ENCODE measurements around the gene CCM2.

Gene CCM2

GRCh38 chr7:44979481-44980392 is 20.3 kb upstream of the CCM2 start:
- H3K9me3 ChIP-seq (ENCODE audit: insufficient read depth, low read length, severe bottlenecking) = no peaks in the 10 kb centered on the region
- peak overlapping the region in 1 of 2 experiments; percentile 61; a peak in 2 of 4 replicates for H3K4me3 ChIP-seq (ENCODE audit: low read depth in 1 of 2, low read length in 2 of 2)
- no peak for TF ChIP-seq EZH2 (IDR thresholded peaks at IDR 0.05; ENCODE audit: borderline replicate concordance, low read depth, low read length, severe bottlenecking)
- TF ChIP-seq, protein P1, sequence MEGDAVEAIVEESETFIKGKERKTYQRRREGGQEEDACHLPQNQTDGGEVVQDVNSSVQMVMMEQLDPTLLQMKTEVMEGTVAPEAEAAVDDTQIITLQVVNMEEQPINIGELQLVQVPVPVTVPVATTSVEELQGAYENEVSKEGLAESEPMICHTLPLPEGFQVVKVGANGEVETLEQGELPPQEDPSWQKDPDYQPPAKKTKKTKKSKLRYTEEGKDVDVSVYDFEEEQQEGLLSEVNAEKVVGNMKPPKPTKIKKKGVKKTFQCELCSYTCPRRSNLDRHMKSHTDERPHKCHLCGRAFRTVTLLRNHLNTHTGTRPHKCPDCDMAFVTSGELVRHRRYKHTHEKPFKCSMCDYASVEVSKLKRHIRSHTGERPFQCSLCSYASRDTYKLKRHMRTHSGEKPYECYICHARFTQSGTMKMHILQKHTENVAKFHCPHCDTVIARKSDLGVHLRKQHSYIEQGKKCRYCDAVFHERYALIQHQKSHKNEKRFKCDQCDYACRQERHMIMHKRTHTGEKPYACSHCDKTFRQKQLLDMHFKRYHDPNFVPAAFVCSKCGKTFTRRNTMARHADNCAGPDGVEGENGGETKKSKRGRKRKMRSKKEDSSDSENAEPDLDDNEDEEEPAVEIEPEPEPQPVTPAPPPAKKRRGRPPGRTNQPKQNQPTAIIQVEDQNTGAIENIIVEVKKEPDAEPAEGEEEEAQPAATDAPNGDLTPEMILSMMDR (IDR thresholded peaks at IDR 0.05; ENCODE audit: borderline replicate concordance, extremely low read depth, low read length, poor library complexity, severe bottlenecking) = peak; percentile 4
- DNase-seq (no peak), ATAC-seq (ENCODE audit: insufficient read depth, low read depth) (no peak)
- H2AFZ ChIP-seq (ENCODE audit: low read depth, low read length) = peak overlapping the region; percentile 73
- H4K20me1 ChIP-seq (ENCODE audit: insufficient read depth, low read length) = peaks cover 23% of the 10 kb centered on the region
- H3K4me1 ChIP-seq (ENCODE audit: insufficient read depth, low read length) = peaks cover 65% of the 10 kb centered on the region
- H3K27ac ChIP-seq (ENCODE audit: low read length) = peak overlapping the region; percentile 95
- H3K27me3 ChIP-seq (ENCODE audit: insufficient read depth, low read length, poor library complexity) = no peaks in the 10 kb centered on the region
- peaks cover 44% of the 10 kb centered on the region for H3K79me2 ChIP-seq (ENCODE audit: insufficient read depth, low read length)
- peak overlapping the region; percentile 82 for H3K4me2 ChIP-seq (ENCODE audit: insufficient read depth, low read length)
- peak overlapping the region; percentile 60 for H3K9ac ChIP-seq (ENCODE audit: low read depth, low read length)
- H3K36me3 ChIP-seq (ENCODE audit: insufficient read depth, low read length) = peaks cover 65% of the 10 kb centered on the region

DNA sequence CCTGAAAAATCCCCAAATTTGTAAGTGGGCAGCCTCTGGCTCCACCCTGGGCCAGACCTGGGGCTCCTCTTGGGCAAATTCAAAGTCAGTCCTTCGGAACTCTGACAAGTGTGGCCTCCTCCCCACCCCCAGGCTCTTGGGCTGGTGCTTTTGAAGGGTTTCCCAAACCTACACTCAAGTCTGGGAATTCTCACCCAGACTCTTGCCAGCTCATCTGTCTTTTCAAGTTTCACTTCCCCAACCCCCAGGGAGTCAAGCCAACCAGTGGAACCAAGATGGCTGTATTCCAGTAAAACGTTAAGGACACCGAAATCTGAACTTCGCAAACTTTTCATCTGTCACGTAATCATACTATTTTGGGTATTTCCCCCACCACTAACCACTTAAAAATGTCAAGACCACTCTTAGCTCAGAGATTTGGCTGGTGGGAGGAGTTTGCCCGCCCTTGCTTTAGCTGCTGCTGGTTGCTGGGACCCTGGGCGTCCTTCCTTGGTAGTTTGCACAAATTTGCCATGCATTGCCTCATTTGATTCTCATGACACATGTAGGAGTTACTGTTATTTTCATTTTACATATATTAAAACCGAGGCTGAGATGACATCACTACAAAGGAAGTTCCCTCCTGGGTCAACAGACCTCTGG is 19.5 kb upstream of the CCM2 start:
- H3K36me3 ChIP-seq (ENCODE audit: insufficient read depth, low read length) = peaks cover 66% of the 10 kb centered on the region
- H3K27me3 ChIP-seq (ENCODE audit: insufficient read depth, low read length, poor library complexity) = no peaks in the 10 kb centered on the region
- peaks cover 73% of the 10 kb centered on the region for H3K4me1 ChIP-seq (ENCODE audit: insufficient read depth, low read length)
- H3K4me2 ChIP-seq (ENCODE audit: insufficient read depth, low read length) = no peak overlapping the region
- no peak overlapping the region for H3K4me3 ChIP-seq (ENCODE audit: low read depth in 1 of 2, low read length in 2 of 2)
- peaks cover 30% of the 10 kb centered on the region for H4K20me1 ChIP-seq (ENCODE audit: insufficient read depth, low read length)
- no peak for TF ChIP-seq EZH2 (IDR thresholded peaks at IDR 0.05; ENCODE audit: borderline replicate concordance, low read depth, low read length, severe bottlenecking)
- H3K9ac ChIP-seq (ENCODE audit: low read depth, low read length) = no peak overlapping the region
- peak overlapping the region; percentile 95 for H3K27ac ChIP-seq (ENCODE audit: low read length)
- DNase-seq = peak; percentile 18
- ATAC-seq (ENCODE audit: insufficient read depth, low read depth) = no peak
- H3K9me3 ChIP-seq (ENCODE audit: insufficient read depth, low read length, severe bottlenecking) = no peaks in the 10 kb centered on the region
- H3K79me2 ChIP-seq (ENCODE audit: insufficient read depth, low read length) = peaks cover 52% of the 10 kb centered on the region
- no peak overlapping the region for H2AFZ ChIP-seq (ENCODE audit: low read depth, low read length)

DNA sequence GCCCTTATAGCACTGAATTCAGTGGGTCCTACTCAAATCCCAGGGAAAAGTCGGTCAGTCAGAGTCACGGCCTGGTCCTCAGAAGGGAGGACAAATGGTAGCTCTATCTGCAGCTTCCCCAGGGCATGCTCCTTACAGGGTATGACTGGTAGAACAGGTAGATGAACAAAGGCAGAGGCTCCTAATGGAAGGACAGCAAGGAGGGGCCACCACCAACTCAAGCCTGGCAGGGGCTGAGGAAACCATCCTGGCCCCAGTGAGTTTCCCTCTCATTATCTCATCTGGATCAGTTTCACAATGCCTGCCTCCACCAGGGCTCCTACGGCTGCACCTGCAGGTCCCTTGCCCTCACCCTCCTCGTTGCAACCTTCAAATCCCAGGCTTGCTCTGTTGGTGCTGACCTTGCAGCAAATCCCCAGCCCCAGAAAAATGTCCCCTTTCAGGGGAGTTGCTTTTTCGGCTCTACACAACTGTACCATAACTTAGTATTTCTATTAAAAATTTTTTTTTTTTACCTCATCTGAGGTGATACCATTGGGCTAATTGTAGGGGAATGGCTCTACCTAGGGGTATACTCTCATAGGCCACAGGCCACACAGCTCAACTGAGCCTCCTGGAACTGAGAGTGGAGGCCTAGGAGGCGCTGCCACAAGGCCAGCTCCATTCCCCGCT is 18.8 kb upstream of the CCM2 start:
- H3K79me2 ChIP-seq (ENCODE audit: insufficient read depth, low read length) = peaks cover 59% of the 10 kb centered on the region
- H3K27ac ChIP-seq (ENCODE audit: low read length) = peak overlapping the region; percentile 95
- peaks cover 79% of the 10 kb centered on the region for H3K4me1 ChIP-seq (ENCODE audit: insufficient read depth, low read length)
- H4K20me1 ChIP-seq (ENCODE audit: insufficient read depth, low read length) = peaks cover 36% of the 10 kb centered on the region
- H3K36me3 ChIP-seq (ENCODE audit: insufficient read depth, low read length) = peaks cover 66% of the 10 kb centered on the region
- H3K27me3 ChIP-seq (ENCODE audit: insufficient read depth, low read length, poor library complexity) = no peaks in the 10 kb centered on the region
- TF ChIP-seq, protein P1 (IDR thresholded peaks at IDR 0.05; ENCODE audit: borderline replicate concordance, extremely low read depth, low read length, poor library complexity, severe bottlenecking) = no peak
- TF ChIP-seq EZH2 (IDR thresholded peaks at IDR 0.05; ENCODE audit: borderline replicate concordance, low read depth, low read length, severe bottlenecking) = no peak
- DNase-seq (peak; percentile 23), ATAC-seq (ENCODE audit: insufficient read depth, low read depth) (no peak)
- H2AFZ ChIP-seq (ENCODE audit: low read depth, low read length) = no peak overlapping the region
- no peak overlapping the region for H3K4me3 ChIP-seq (ENCODE audit: low read depth in 1 of 2, low read length in 2 of 2)
- no peaks in the 10 kb centered on the region for H3K9me3 ChIP-seq (ENCODE audit: insufficient read depth, low read length, severe bottlenecking)
- H3K4me2 ChIP-seq (ENCODE audit: insufficient read depth, low read length) = no peak overlapping the region
- H3K9ac ChIP-seq (ENCODE audit: low read depth, low read length) = no peak overlapping the region

Measured in DND-41 (cell line).